C4-2B (cell line): Measurements from ENCODE around the gene WNT7B.

ENCODE experiments used
- ZFX ChIP-seq: fragments of 450-650 bp; IDR thresholded peaks from 2 replicates; pipeline ENCODE4 v1.6.1; 2017
- TF ChIP-seq, protein P1 (sequence below): fragments of 450-650 bp; conservative IDR thresholded peaks from 2 replicates; pipeline ENCODE4 v1.5.1; 2017; ENCODE audit warnings: mild to moderate bottlenecking

DNA sequence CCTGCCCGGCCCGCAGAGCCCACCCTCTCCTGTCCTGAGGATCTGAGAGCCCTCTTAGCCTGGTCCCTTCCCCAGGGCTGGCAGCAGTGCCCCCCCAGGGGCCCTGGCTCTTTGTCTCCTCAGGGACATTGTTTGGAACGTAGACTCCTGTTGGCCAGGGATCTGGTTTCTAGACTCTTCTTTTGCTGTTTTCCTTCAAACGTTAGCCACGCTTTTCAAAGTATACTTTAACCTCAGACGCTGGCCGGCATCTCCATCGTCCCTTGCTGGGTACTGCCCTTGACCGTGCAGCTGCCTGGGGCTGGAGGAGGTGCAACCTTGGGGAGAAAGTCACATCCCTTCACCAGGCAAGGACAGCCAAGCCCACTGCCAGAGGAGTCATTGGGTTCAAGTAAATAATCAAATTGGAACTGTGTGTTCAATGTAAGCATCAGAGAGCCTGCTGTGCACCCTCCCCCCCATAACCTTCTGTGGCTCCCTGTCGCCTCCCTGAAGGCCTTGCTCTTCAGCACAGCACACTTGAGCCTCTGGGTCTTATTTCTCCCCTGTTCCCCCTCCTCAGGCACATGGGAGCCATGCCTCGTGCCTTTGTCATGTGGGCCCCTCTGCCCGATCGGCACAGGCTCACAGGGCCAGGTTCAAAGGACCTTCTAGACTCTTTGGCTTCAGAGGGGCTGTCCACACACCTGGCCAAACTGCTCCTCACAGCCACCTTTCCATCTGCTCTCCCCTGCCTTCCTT, 21.8 kb upstream of the WNT7B start:
- TF ChIP-seq, protein P1, sequence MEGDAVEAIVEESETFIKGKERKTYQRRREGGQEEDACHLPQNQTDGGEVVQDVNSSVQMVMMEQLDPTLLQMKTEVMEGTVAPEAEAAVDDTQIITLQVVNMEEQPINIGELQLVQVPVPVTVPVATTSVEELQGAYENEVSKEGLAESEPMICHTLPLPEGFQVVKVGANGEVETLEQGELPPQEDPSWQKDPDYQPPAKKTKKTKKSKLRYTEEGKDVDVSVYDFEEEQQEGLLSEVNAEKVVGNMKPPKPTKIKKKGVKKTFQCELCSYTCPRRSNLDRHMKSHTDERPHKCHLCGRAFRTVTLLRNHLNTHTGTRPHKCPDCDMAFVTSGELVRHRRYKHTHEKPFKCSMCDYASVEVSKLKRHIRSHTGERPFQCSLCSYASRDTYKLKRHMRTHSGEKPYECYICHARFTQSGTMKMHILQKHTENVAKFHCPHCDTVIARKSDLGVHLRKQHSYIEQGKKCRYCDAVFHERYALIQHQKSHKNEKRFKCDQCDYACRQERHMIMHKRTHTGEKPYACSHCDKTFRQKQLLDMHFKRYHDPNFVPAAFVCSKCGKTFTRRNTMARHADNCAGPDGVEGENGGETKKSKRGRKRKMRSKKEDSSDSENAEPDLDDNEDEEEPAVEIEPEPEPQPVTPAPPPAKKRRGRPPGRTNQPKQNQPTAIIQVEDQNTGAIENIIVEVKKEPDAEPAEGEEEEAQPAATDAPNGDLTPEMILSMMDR, result no peak
- TF ChIP-seq ZFX, result no peak
